HepG2 (cell line): ENCODE results near the gene CLDN9. TPM values are rescaled to one million over a fixed set of nuclear protein-coding genes. Genes with fewer than 3 reads are reported as not detected.

Experiments used
- CBX5 ChIP-seq: sonication (generic); formaldehyde crosslinking; IDR thresholded peaks from 2 replicates; pipeline ENCODE4 v1.4.0; 2020; ENCODE audit warnings: missing genetic modification reagents, borderline replicate concordance
- LCORL ChIP-seq, 2 experiments: fragments of 450-650 bp in 1 of 2; sonication (generic) in 1 of 2; formaldehyde crosslinking in 1 of 2; IDR thresholded peaks; 2 replicates each; pipeline versions ENCODE4 v1.5.0 to v1.6.1; 2017 to 2020; ENCODE audit warnings: antibody characterized with exemption in 1 of 2, missing genetic modification reagents in 1 of 2
- NFRKB ChIP-seq: fragments of 450-650 bp; IDR thresholded peaks from 2 replicates; pipeline ENCODE4 v1.6.1; 2017
- RAD21 ChIP-seq: fragments of 450-650 bp; formaldehyde crosslinking; IDR thresholded peaks from 2 replicates; pipeline ENCODE4 v1.5.0; 2020; ENCODE audit warnings: mild to moderate bottlenecking
- SPEN ChIP-seq: sonication (generic); formaldehyde crosslinking; IDR thresholded peaks from 2 replicates; pipeline ENCODE4 v1.5.1; 2020; ENCODE audit warnings: low read depth, mild to moderate bottlenecking, missing genetic modification reagents
- STAG1 ChIP-seq: sonication (generic); formaldehyde crosslinking; IDR thresholded peaks from 2 replicates; pipeline ENCODE4 v1.4.0; 2020; ENCODE audit warnings: missing genetic modification reagents
- TEAD3 ChIP-seq: optimal IDR thresholded peaks from 2 replicates; pipeline ENCODE3; 2016; ENCODE audit warnings: borderline replicate concordance
- THYN1 ChIP-seq: sonication (generic); formaldehyde crosslinking; IDR thresholded peaks from 2 replicates; pipeline ENCODE4 v1.8.1; 2023; ENCODE audit warnings: low read depth, mild to moderate bottlenecking, moderate library complexity, missing genetic modification reagents, borderline replicate concordance
- TOE1 ChIP-seq: sonication (generic); formaldehyde crosslinking; IDR thresholded peaks from 2 replicates; pipeline ENCODE4 v1.4.0; 2020; ENCODE audit warnings: mild to moderate bottlenecking, missing genetic modification reagents
- YEATS2 ChIP-seq: sonication (generic); formaldehyde crosslinking; IDR thresholded peaks from 2 replicates; pipeline ENCODE4 v1.4.0; 2020; ENCODE audit warnings: missing genetic modification reagents, borderline replicate concordance
- ZNF263 ChIP-seq: sonication (generic); formaldehyde crosslinking; IDR thresholded peaks from 2 replicates; pipeline ENCODE4 v1.4.0; 2020; ENCODE audit warnings: missing genetic modification reagents
- ZNF292 ChIP-seq: sonication (generic); formaldehyde crosslinking; IDR thresholded peaks from 2 replicates; pipeline ENCODE4 v1.8.1; 2022; ENCODE audit warnings: mild to moderate bottlenecking, low read depth, missing genetic modification reagents, borderline replicate concordance
- ZNF430 ChIP-seq: sonication (generic); formaldehyde crosslinking; IDR thresholded peaks from 2 replicates; pipeline ENCODE4 v1.9.0; 2021; ENCODE audit warnings: mild to moderate bottlenecking, missing genetic modification reagents
- ZNF703 ChIP-seq: sonication (generic); formaldehyde crosslinking; IDR thresholded peaks from 2 replicates; pipeline ENCODE4 v1.5.1; 2020; ENCODE audit warnings: missing genetic modification reagents, mild to moderate bottlenecking, moderate library complexity, borderline replicate concordance
- ZNF777 ChIP-seq: sonication (generic); formaldehyde crosslinking; IDR thresholded peaks from 2 replicates; pipeline ENCODE4 v1.4.0; 2020; ENCODE audit warnings: missing genetic modification reagents
- polyA plus RNA-seq, 8 experiments: library from polyadenylated mRNA; depleted of rRNA in 3 of 8; stranded (reverse) in 7 of 8; unstranded in 1 of 8; fragments of >200 nt; fragmentation: Illumina TruSeq in 4 of 8; extraction: Trizol in 4 of 8; gene quantifications; 2 replicates each; pipeline versions ENCODE4 v1.2.1 to v1.2.3, GENCODE V29; 2011 to 2016; ENCODE audit warnings: low read depth in 4 of 8, missing spikeins in 1 of 8, mixed read lengths in 1 of 8; ENCODE audit not compliant: insufficient read depth in 1 of 8
- total RNA-seq, 5 experiments: library from RNA; depleted of rRNA; stranded (reverse); fragments of >200 nt; fragmentation: Illumina TruSeq; extraction: Trizol; gene quantifications; 2 replicates each; pipeline ENCODE4 v1.2.3, GENCODE V29; 2016; ENCODE audit warnings: low read depth in 1 of 5
- TF ChIP-seq, protein P1 (sequence below): IDR thresholded peaks from 2 replicates; pipeline ENCODE4 v1.6.1; 2012; ENCODE audit warnings: inconsistent platforms
- TF ChIP-seq, protein P2 (sequence below): sonication (generic); formaldehyde crosslinking; IDR thresholded peaks from 2 replicates; pipeline ENCODE4 v1.5.0; 2020; ENCODE audit warnings: mild to moderate bottlenecking, missing genetic modification reagents, borderline replicate concordance
- TF ChIP-seq, protein P3 (sequence below): sonication (generic); formaldehyde crosslinking; IDR thresholded peaks from 2 replicates; pipeline ENCODE4 v1.5.1; 2020; ENCODE audit warnings: missing genetic modification reagents, mild to moderate bottlenecking, borderline replicate concordance
- TF ChIP-seq, protein P4 (sequence below): sonication (generic); formaldehyde crosslinking; IDR thresholded peaks from 2 replicates; pipeline ENCODE4 v1.8.1; 2023; ENCODE audit warnings: mild to moderate bottlenecking, missing genetic modification reagents
- TF ChIP-seq, protein P5 (sequence below), 2 experiments: sonication (generic) in 1 of 2; formaldehyde crosslinking in 1 of 2; IDR thresholded peaks; 2 replicates each; pipeline versions ENCODE4 v1.4.0 to v1.6.1; 2016 to 2020; ENCODE audit warnings: borderline replicate concordance in 1 of 2, low read depth in 1 of 2, mild to moderate bottlenecking in 1 of 2, missing genetic modification reagents in 1 of 2

The CLDN9 gene
- total and polyA plus RNA-seq, 2 of the 13 experiments (the other 11 are each of a cell fraction or from before 2014, with no cell fraction given): 0.15 to 0.26 TPM

DNA sequence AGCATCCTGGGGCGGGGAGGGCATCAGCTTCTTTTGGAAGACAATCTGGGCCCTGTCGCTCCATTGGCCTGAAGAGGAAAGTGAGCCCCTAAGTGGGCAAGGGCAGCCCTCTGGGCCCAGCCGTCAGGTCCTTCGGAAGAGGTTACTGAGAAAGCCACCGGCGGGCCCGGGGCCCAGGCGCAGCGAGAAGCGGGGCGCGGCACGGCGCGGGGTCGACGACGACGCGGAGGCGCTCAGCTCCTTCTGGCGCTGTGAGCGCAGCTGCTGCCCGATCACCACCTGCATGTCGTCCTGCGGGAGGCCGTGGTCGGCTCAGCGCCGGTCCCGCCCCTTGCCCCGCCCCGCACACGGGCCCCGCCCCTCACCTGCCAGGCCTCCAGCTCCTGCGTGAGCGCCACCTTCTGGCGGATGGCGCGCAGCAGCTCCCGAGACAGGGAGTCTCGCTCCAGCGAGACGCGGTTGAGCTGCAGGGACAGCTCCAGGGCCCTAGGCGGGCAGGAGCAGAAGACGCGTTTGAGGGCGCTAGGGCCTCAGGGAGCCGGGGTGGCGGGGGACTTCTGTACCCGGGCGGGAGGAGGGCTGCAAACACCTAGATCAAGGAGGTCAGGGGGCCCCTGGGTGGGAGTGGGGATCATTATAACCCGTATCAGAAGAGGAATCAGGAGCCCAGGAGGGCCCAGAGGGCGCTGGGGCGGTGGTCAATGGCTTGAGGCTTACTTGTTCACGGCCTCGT, 15.4 kb downstream of the CLDN9 start (continued):
- peak; percentile 68 for TF ChIP-seq STAG1 (CRISPR knock-in tag)
- TF ChIP-seq THYN1 (CRISPR knock-in tag): no peak
- TF ChIP-seq CBX5: no peak; the same call in 1 of the 2 replicates
- TF ChIP-seq, protein P1, sequence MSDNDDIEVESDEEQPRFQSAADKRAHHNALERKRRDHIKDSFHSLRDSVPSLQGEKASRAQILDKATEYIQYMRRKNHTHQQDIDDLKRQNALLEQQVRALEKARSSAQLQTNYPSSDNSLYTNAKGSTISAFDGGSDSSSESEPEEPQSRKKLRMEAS: peak; percentile 51; the same call in 1 of the 2 replicates
- TF ChIP-seq LCORL (IDR thresholded peaks at IDR 0.05): no peak
- peak; percentile 50; the same call in 1 of the 2 replicates for TF ChIP-seq LCORL (CRISPR knock-in tag; IDR thresholded peaks at IDR 0.05)
- no peak for TF ChIP-seq ZNF703 (CRISPR knock-in tag)
- TF ChIP-seq ZNF292 (CRISPR knock-in tag): 0 out of 2 replicates have a peak, but pooled peaks have one; percentile 25
- TF ChIP-seq, protein P2, sequence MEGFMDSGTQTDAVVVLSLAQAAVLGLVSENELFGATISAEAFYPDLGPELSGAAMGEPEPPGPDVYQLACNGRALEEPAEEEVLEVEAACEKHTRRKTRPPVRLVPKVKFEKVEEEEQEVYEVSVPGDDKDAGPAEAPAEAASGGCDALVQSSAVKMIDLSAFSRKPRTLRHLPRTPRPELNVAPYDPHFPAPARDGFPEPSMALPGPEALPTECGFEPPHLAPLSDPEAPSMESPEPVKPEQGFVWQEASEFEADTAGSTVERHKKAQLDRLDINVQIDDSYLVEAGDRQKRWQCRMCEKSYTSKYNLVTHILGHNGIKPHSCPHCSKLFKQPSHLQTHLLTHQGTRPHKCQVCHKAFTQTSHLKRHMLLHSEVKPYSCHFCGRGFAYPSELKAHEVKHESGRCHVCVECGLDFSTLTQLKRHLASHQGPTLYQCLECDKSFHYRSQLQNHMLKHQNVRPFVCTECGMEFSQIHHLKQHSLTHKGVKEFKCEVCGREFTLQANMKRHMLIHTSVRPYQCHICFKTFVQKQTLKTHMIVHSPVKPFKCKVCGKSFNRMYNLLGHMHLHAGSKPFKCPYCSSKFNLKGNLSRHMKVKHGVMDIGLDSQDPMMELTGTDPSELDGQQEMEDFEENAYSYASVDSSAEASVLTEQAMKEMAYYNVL (CRISPR knock-in tag): no peak
- TF ChIP-seq TOE1 (CRISPR knock-in tag): no peak
- TF ChIP-seq, protein P3, sequence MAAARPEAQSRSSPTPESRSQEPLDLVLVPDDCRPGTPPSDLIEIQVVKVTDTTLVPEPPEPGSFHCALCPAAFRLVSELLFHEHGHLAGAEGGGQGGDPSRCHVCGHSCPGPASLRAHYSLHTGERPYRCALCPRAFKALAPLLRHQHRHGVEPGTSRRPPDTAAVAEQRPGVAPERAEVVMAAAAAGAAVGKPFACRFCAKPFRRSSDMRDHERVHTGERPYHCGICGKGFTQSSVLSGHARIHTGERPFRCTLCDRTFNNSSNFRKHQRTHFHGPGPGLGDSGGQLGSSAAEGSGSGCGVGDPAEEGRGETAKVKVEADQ (CRISPR knock-in tag): peak; percentile 61; the same call in 1 of the 2 replicates
- TF ChIP-seq, protein P4, sequence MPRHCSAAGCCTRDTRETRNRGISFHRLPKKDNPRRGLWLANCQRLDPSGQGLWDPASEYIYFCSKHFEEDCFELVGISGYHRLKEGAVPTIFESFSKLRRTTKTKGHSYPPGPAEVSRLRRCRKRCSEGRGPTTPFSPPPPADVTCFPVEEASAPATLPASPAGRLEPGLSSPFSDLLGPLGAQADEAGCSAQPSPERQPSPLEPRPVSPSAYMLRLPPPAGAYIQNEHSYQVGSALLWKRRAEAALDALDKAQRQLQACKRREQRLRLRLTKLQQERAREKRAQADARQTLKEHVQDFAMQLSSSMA (CRISPR knock-in tag): 0 out of 2 replicates have a peak, but pooled peaks have one; percentile 28
- peak; percentile 49; the same call in 1 of the 2 replicates for TF ChIP-seq ZNF777 (CRISPR knock-in tag)
- no peak for TF ChIP-seq NFRKB
- TF ChIP-seq RAD21 (CRISPR knock-in tag): peak; percentile 72
- TF ChIP-seq SPEN (CRISPR knock-in tag): peak; percentile 50; the same call in 1 of the 2 replicates
- TF ChIP-seq, protein P5, sequence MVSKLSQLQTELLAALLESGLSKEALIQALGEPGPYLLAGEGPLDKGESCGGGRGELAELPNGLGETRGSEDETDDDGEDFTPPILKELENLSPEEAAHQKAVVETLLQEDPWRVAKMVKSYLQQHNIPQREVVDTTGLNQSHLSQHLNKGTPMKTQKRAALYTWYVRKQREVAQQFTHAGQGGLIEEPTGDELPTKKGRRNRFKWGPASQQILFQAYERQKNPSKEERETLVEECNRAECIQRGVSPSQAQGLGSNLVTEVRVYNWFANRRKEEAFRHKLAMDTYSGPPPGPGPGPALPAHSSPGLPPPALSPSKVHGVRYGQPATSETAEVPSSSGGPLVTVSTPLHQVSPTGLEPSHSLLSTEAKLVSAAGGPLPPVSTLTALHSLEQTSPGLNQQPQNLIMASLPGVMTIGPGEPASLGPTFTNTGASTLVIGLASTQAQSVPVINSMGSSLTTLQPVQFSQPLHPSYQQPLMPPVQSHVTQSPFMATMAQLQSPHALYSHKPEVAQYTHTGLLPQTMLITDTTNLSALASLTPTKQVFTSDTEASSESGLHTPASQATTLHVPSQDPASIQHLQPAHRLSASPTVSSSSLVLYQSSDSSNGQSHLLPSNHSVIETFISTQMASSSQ (IDR thresholded peaks at IDR 0.05; ENCODE audit: low read depth): no peak
- TF ChIP-seq, protein P5 (CRISPR knock-in tag; IDR thresholded peaks at IDR 0.05; ENCODE audit: borderline replicate concordance): 0 out of 2 replicates have a peak, but pooled peaks have one; percentile 27
- peak; percentile 74 for TF ChIP-seq TEAD3 (CRISPR knock-in tag)
- TF ChIP-seq ZNF263 (CRISPR knock-in tag): no peak
- 0 out of 2 replicates have a peak, but pooled peaks have one; percentile 24 for TF ChIP-seq YEATS2
- TF ChIP-seq ZNF430 (CRISPR knock-in tag): peak; percentile 58; the same call in 1 of the 2 replicates
